ENCODE results near the gene CAMKMT.
"Not testable (repeated sequence)": the region's sequence is repeated elsewhere in the genome, so short reads cannot be mapped to it uniquely, and the experiment has no call there.

CAMKMT gene

DNA sequence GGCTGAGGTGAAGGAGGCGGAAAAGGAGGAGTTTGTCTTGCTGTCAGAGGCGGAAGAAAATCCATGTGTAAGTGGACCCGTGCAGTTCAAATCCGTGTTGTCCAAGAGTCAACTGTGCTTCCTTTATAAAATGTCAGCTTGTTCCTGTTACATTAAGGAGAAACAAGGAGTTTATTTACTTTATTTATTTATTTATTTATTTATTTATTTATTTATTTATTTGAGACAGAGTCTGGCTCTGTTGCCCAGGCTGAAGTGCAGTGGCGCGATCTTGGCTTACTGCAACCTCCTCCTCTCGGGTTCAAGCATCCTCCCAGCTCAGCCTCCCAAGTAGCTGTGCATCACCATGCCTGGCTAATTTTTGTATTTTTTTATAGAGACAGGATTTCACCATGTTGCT is 143.9 kb downstream of the CAMKMT start:
- not testable (repeated sequence) for DNase-seq (ENCODE audit: low read depth)

DNA sequence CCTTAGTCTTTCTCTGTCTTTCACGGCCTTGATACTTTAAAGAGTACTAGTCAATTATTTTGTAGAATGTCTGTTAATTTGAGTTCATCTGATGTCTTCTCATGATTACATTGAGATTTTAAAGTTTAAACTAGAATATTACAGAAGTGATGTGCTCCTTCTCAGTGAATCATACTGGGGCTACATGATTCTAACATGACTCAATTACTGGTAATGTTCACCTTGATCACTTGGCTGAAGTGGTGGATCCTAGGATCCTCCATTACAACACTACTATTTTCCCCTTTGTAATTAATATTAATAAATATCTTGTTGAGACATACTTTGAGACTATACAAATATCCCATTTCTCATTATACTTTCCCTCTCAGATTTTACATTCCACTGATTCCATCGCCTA is 148.5 kb downstream of the CAMKMT start:
- DNase-seq (ENCODE audit: low read depth), result peak; percentile 3

- DNase-seq (ENCODE audit: low read depth), result peak; percentile 12
Measured at GRCh38 chr2:44515416-44515815, 153.7 kb downstream of the CAMKMT start.

DNA sequence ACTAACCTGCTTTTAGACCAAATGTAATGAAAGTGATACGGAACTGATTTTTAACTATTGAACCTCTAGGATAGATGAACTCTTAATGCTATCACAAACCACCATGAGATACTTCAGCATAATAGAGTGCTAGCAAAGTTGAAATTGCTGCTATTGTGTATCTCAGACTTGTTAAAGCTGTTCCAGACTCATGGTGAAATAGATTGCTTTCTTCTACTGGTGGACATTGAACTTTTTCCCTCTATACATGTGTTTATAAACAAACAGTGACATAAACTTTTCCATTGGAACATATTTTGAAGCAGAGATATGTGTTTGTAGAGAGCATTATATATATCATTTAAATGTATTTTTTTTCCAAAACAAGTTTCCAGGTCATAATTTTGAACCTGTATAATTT is 157.3 kb downstream of the CAMKMT start:
- no peak for DNase-seq (ENCODE audit: low read depth)

DNA sequence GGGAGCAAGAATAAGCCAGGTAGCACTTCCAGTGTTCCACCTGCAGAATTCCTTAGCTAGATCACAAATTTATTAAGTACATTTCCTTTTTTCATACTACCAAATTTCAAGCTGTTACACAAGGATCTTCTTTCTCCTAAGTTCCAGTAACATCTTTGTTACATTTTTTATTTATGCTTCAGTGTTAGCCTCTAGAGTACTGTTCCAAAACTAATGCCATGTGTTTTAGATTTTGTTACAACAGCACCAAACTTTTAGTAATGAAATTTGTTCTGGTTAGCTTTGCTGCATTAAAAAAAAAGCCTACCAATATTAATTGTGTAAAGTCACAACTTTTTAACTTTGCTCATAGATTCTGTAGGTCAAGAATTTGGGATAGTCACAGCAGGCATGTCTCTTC is 161.1 kb downstream of the CAMKMT start:
- DNase-seq (ENCODE audit: low read depth), result no peak

DNA sequence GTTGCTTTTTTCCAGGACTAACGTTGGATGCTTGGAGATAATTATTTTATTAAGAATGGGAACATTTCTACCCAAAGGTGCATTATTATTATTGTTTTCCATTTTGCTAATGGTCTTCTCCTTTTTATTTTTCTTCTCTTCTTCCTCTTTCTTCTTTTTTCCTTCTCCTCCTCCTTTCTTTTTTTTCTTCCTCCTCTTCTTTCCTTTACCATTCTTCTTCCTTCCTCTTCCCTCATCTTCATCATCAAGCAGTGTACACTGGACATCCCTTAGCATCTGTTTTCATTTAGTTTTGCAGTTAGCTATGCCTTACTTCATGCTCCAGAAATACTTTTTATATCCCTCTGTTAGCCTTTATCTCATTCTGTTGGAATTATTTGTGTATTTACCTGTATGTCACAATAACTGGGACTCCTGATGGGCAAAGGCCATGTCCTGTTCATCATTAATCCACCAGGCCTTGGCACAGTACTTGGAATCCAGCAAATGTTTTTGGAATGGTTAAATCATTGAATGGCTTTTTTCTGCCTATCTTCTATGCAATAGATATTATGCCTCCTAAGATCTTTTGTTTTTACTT is 162.7 kb downstream of the CAMKMT start:
- DNase-seq (ENCODE audit: low read depth), result no peak

DNA sequence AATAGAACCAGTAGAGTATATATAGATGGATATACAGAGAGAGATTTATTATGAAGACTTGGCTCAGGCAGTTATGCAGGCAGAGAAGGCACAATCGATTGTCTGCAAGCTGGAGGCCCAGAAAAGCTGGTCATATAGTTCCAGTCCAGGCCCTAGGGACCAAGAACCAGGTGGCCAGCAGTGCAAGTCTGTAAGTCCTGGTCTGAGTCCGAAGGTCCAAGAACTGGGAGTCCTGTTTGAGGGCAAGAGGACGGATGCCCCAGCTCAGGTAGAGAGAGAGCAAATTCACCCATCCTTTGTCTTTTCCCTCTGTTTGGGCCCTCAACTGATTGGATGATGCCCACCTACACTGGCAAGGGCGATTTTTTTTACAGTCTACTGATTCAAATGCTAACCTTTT is 164.6 kb downstream of the CAMKMT start:
- no peak for DNase-seq (ENCODE audit: low read depth)

DNA sequence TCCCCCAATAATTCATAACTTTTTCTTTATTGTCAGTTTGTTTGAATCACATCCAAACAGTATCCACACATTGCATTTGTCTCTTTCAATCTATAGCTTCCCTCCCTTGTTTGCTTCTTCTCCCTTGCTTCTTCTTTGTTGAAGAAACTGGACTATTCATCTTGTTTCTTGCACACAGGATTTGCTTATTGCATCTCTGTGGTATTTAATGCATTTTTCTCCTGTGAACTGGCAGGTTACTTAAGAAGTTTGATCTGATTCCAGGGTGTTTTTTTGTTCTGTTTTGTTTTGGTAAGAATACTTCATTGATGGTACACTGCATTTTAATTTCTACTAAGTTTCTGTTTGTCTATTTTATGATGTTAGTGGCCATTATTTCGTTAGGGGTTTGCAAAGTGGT is 166.8 kb downstream of the CAMKMT start:
- DNase-seq (ENCODE audit: low read depth), result peak; percentile 90

DNA sequence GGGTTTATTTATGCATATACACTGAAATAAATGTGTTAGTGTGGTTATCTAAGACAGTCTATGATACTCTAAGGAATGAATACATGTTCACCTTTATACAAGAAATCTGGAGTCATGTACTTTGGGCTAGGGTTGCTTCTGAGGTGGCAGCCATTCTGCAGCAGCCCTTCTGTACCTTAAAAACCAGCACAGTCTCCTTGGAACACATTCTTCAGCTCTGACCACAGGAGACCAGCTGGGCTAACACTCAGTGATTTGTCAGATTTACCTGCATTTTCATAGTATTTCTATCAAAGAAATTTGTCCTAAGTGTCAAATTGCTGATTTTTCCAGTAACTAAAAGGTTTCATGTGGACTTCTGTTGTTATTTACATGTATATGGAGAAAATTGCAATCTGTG is 167.7 kb downstream of the CAMKMT start:
- DNase-seq (ENCODE audit: low read depth), result peak; percentile 12

GRCh38 chr2:44531289-44531688 is 169.5 kb downstream of the CAMKMT start:
- peak; percentile 1 for DNase-seq (ENCODE audit: low read depth)

- no peak for DNase-seq (ENCODE audit: low read depth)
Measured at GRCh38 chr2:44532031-44532430, 170.3 kb downstream of the CAMKMT start.

- no peak for DNase-seq (ENCODE audit: low read depth)
Measured at GRCh38 chr2:44533508-44533907, 171.8 kb downstream of the CAMKMT start.

GRCh38 chr2:44535376-44535775 is 173.6 kb downstream of the CAMKMT start:
- DNase-seq (ENCODE audit: low read depth), result no peak

- DNase-seq (ENCODE audit: low read depth), result peak; percentile 4
Measured at GRCh38 chr2:44537264-44537663, 175.5 kb downstream of the CAMKMT start.

DNA sequence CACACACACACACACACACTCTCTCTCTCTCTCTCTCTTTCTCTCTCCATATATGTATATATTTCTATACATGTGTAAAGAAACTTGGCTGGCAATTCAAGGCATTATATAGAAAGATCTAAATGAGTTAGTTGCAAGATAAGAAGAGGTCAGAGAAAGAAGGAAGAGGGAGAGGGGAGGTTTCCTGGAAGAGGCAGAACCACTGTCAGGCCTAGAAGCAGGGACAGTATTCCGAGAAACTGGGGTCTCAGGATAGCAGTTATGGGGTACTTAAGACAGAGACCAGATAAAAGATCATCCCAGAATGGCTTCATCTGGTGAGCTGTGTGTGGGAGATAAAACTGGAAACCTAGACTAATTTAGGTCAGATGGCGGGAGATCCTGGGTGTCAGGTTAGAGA is 180.8 kb downstream of the CAMKMT start:
- DNase-seq (ENCODE audit: low read depth), result no peak

DNA sequence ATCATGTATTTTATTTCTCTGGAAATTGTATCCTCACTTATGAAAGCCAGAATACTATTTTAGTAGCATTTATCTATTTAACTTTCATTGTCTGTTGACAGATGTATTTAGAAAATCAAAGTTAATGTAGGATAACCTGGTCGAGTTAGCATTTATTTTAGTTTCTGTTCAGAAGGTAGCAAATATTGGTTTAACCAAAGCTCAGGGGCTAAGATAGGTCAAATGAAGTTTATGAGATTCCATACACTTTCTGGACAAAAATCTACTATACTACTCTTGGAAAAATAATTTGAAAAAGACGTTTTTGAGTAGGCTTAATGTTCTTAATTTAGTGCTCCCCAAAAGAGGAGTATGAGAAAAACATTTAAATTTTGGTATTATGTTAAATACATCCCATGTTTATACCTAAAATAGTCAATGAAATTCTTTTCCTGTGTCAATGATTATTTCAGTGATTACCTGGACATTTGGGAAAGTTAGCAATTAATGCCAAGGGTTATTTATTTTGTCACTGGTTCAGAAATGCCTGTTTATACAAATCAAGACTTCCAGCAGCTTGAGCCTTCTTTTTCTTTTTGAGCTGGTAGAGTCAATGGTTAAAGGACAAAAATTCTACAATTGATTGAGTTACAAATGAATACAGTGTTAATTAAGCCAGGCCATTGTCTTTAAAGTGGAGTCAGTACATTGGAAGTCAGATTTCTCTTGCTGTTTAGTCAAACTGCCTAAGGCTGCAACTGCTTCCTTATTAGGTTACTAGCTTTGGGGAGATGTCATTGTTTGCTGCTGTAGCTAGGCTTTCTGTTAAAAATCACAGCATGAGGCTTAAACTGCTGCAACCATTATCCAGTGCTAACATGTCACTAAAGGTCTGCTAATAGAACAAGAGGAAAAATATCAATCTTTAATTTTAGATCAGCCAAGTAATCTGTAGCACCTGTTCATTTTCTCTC is 182.3 kb downstream of the CAMKMT start:
- DNase-seq (ENCODE audit: low read depth), result no peak

DNA sequence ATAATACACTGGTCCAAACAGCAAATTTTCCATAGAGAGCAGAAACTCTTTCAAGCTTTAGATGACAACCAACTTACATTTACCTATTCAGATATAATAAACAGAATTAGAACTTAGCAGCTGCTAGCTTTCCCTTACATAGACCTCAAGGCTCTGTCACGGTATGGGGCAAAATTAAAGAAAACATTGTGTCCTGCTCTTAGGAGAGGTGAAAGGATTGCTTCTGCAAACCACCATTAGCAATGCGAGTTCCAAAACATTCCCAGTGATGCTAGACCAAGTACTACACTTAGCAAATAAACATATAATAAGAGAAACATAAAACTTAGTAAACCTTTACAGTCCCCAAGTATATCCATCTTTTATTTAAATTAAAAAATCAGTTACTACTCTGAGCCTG is 183.3 kb downstream of the CAMKMT start:
- no peak for DNase-seq (ENCODE audit: low read depth)

- DNase-seq (ENCODE audit: low read depth), result no peak
Measured at GRCh38 chr2:44546459-44547127, 184.8 kb downstream of the CAMKMT start.

DNA sequence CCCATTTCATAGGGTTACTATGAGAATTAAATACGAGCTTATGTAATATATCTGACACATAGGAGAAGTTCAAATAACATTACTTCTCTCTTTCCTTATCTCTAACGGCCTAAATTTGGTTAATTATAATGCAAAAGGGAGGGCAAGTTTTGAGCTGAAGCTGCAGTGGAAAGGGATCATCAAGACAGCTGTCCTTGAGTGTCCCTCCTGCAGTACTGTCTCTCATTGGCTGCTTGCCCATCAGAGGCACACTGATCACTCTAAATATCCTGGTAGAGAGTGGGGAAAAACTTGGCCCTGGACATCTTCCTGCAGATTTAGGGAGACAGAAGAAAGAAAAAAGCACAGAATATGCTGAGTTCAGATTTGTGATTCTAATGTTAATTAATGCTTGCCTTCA is 186.0 kb downstream of the CAMKMT start:
- DNase-seq (ENCODE audit: low read depth), result no peak

DNA sequence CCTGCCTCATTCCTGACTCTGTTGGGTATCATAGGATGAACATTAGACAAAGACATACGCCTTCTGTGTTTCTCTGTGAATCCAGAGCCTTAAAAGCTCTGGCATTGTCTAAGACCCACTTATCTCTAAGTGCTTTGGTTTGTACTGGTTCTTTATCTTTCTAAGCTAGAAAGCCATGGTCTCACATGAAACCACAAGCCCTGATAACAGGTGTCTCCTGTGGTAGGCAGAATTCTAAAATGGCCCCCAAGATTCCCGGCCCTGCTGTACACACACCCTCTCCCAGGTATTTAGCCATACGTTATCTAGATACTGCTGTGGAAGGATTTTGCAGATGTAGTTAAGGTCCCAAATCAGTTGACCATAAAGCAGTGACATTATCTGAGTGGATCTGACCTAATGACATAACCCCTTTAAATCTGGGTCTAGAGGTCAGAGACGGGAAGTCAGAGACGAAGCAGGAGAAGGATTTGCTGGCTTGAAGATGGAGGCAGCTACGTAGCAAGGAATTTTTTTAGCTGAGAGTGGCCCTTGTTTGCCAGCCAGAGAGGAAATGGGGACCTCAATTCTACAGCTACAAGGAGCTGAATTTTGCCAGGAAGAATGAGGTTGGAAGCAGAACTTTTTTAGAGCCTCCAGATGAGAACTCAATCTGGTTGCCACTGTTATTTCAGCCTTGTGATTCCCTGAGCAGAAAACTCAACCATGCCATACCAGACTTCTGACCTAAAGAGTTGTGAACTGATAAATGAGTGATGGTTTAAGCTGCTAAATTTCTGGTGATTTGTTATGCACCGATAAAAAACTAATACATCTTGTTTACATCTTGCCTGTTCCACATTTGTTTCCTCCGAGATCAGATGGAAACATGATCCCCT is 186.7 kb downstream of the CAMKMT start:
- no peak for DNase-seq (ENCODE audit: low read depth)

- DNase-seq (ENCODE audit: low read depth), result peak; percentile 79
Measured at GRCh38 chr2:44549099-44549471, 187.3 kb downstream of the CAMKMT start.

GRCh38 chr2:44549856-44550255 is 188.1 kb downstream of the CAMKMT start:
- peak; percentile 45 for DNase-seq (ENCODE audit: low read depth)

Measured in iris pigment epithelial cell (primary cell).